Heart left ventricle (tissue), 16 donors: ENCODE results near the gene CDKL5. TPM values are rescaled to one million over a fixed set of nuclear protein-coding genes. Genes with fewer than 3 reads are reported as not detected.
A peak's percentile ranks its signal among the peaks of the same experiment; 100 is the strongest.

ENCODE experiments used
- ATAC-seq, 4 donors: fragments of 200-7000 bp; cut with Tn5 transposase; one replicate each; pipeline ENCODE4 v1.9.1; 2020 to 2022; ENCODE audit warnings: moderate library complexity in 4 of 4, mild to moderate bottlenecking in 3 of 4, moderate number of reproducible peaks in 1 of 4
- DNase-seq, 5 donors: peaks; one replicate each; pipeline ENCODE4 v3.0.0-alpha.2; 2020
- H3K27ac ChIP-seq, 12 donors: fragments of 200-600 bp; sonication (generic) in 4 of 12; one replicate each; pipeline versions ENCODE4 v1.5.0 to v1.8.0; 2016 to 2022; ENCODE audit warnings: mild to moderate bottlenecking in 2 of 12
- H3K27me3 ChIP-seq, 9 donors: fragments of 200-600 bp; sonication (generic) in 2 of 9; one replicate each; pipeline versions ENCODE4 v1.5.1 to v1.8.0; 2016 to 2022; ENCODE audit warnings: mild to moderate bottlenecking in 3 of 9
- H3K36me3 ChIP-seq, 9 donors: fragments of 200-600 bp; sonication (generic) in 2 of 9; one replicate each; pipeline versions ENCODE4 v1.5.0 to v1.8.0; 2018 to 2022; ENCODE audit warnings: mild to moderate bottlenecking in 2 of 9
- H3K4me1 ChIP-seq, 12 donors: fragments of 200-600 bp; sonication (generic) in 4 of 12; one replicate each; pipeline versions ENCODE4 v1.5.0 to v1.8.0; 2016 to 2022; ENCODE audit warnings: mild to moderate bottlenecking in 3 of 12
- H3K4me3 ChIP-seq, 12 donors: fragments of 200-600 bp; sonication (generic) in 4 of 12; one replicate each; pipeline versions ENCODE4 v1.5.0 to v1.8.0; 2017 to 2022; ENCODE audit warnings: mild to moderate bottlenecking in 9 of 12, moderate library complexity in 4 of 12
- H3K9me3 ChIP-seq, 12 donors: fragments of 200-600 bp; sonication (generic) in 4 of 12; one replicate each; pipeline versions ENCODE4 v1.5.0 to v1.8.0; 2016 to 2022; ENCODE audit warnings: mild to moderate bottlenecking in 1 of 12
- POLR2A ChIP-seq, 2 donors: fragments of 450-650 bp; IDR thresholded peaks; one replicate each; pipeline ENCODE4 v1.6.1; 2017; ENCODE audit warnings: antibody characterized with exemption in 2 of 2, mild to moderate bottlenecking in 2 of 2, moderate library complexity in 2 of 2
- WGBS, 4 donors: extraction: QIAGEN DNeasy Blood & Tissue Kit in 2 of 4; methylation state at CpG; one replicate each; pipeline versions ENCODE4 v1.1.5 to v1.1.7; 2013 to 2018; 5-methylcytosine and 5-hydroxymethylcytosine counted together
- intact Hi-C, 10 donors: fragments of 100-400 bp; cut with DNase I; formaldehyde crosslinking; loops; one replicate each; pipeline versions ENCODE4 v1.11.1 to v1.14.2; 2022
- polyA plus RNA-seq, 2 donors: library from polyadenylated mRNA; stranded (reverse); fragments of 200-250 nt; gene quantifications; one replicate each; pipeline ENCODE4 v1.2.3, GENCODE V29; 2013
- total RNA-seq, 9 donors: library from RNA; depleted of rRNA in 2 of 9; stranded (reverse); fragments of >200 nt in 2 of 9; fragmentation: NEBNext Ultra II Directional in 3 of 9; extraction: Animal tissue kit (Norgen Biotek cat#: 25700) in 3 of 9; gene quantifications; one replicate each; pipeline versions ENCODE4 v1.1.0 to v1.2.4, GENCODE V29; 2016 to 2023
- TF ChIP-seq, protein P1 (sequence below), 12 donors: fragments of 200-600 bp; sonication (generic) in 4 of 12; IDR thresholded peaks; one replicate each; pipeline versions ENCODE4 v1.5.0 to v1.8.0; 2018 to 2022; ENCODE audit warnings: antibody characterized with exemption in 12 of 12, mild to moderate bottlenecking in 5 of 12
- donor health status: ischemic (EF 13 %, LVEDD 7.1; RV severe dilation, severe dysfunction).
- donor health status: healthy with polysubstance abuse.
- donor health status: DM: no; HTN: yes; CAD: no.
- donor health status: DM: no; HTN: no; CAD: no.
- donor health status: ischemic (EF 25% LVEDD 6.9; RV normal size, moderate dysfunction).
- donor health status: ischemic (EF 25% LVEDD 5.7; RV mildly dilated, moderate dysfunction).
- donor health status: healthy.
- donor health status: DM: yes; HTN: yes; CAD: no.
- donor health status: ischemic (EF 35%, LVEDD 5.7; RV mildly dilated, moderate dysfunction).
- donor health status: nonischemic (EF 11% LVEDD 7.7; RV severe dilation, severe dysfunction).
- donor health status: DM: yes; HTN: yes; CAD: no.
- donor health status: PGD.
- donor health status: ischemic (EF 29% LVEDD 5.4; RV normal size, mild dysfunction).
- donor health status: nonischemic (EF 23%, LVEDD 6.1; RV moderate dilation, normal function).

The CDKL5 gene
- total and polyA plus RNA-seq, 11 donors: 3.0 to 12.5 (median 9.3) TPM

DNA sequence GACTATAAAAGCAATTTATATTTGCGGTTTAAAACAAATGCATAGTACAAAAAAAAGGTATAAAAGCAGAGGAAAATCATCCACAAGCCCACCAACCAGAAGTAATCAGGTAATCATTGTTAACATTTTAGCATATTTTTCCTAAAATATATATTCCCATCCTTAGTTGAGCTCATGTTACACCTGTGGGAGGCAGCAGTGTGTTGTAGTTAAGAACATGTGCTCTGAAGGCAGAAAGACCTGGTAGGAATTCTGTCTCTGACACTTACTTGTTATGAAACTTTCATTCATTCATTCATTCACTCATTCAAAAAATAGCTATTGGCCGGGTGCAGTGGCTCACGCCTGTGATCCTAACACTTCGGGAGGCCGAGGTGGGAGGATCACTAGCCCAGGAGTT, 15.4 kb upstream of the CDKL5 start:
- no peaks in the 10 kb centered on the region for H3K27me3 ChIP-seq
- no peaks in the 10 kb centered on the region for H3K36me3 ChIP-seq
- intact Hi-C loops: loop anchor here in 6 of 10 donors (2.0 to 5.0 kb wide), 3 partner anchors 487 to 492 kb away; no protein-coding TSS in a partner anchor
- DNase-seq (no peak), ATAC-seq (peak in 2 of 4 donors; percentile 53 to 61)
- WGBS, 4 donors: 82 to 86% (median 85%) methylated on average over 5 of the region's 5 CpGs
- TF ChIP-seq, protein P1, sequence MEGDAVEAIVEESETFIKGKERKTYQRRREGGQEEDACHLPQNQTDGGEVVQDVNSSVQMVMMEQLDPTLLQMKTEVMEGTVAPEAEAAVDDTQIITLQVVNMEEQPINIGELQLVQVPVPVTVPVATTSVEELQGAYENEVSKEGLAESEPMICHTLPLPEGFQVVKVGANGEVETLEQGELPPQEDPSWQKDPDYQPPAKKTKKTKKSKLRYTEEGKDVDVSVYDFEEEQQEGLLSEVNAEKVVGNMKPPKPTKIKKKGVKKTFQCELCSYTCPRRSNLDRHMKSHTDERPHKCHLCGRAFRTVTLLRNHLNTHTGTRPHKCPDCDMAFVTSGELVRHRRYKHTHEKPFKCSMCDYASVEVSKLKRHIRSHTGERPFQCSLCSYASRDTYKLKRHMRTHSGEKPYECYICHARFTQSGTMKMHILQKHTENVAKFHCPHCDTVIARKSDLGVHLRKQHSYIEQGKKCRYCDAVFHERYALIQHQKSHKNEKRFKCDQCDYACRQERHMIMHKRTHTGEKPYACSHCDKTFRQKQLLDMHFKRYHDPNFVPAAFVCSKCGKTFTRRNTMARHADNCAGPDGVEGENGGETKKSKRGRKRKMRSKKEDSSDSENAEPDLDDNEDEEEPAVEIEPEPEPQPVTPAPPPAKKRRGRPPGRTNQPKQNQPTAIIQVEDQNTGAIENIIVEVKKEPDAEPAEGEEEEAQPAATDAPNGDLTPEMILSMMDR (IDR thresholded peaks at IDR 0.05): peak in 10 of 12 donors; percentile 8 to 46 (median 30)
- TF ChIP-seq POLR2A (IDR thresholded peaks at IDR 0.05): no peak
- no peaks in the 10 kb centered on the region for H3K9me3 ChIP-seq
- H3K4me3 ChIP-seq: no peak overlapping the region
- H3K4me1 ChIP-seq: no peaks in the 10 kb centered on the region
- H3K27ac ChIP-seq: no peak overlapping the region

DNA sequence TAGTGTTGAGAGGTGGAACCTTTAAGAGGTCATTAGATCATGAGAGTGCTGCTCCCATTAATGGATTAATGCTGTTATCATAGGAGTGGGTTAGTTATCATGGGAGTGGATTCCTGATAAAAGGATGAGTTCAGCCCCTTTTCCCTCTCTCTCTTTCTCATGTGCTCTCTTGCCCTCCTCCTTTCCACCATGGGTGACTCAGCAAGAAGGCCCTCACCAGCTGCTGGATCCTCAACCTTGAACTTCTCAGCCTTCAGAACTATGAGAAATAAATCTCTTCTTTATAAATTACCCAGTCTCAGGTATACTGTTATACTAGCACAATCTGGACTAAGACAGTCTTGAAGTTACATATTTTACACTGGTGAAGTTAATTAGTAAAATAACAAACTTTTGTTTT, 10.0 kb upstream of the CDKL5 start:
- intact Hi-C loops: no loop called here
- DNase-seq: no peak
- H3K4me3 ChIP-seq: no peak overlapping the region

DNA sequence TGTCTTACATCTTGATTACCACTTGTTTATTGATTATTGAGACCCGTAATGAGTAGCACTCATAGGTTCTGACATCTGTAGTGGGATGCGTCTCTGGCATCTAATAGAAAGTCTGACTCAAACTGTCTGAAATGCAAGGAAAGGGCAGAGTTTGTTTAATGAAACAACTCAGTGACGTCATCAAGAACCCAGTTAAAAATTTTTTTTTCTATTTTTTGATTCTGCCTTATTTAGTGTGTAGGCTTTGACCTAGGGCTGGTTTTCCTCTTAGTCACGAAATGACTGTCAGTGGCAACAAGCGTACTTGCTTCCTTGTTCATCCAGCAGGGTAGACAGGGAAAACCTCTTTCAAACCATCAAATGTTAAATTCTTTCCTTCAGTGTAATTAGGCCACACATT, 3.1 kb upstream of the CDKL5 start:
- Histone ChIP-seq H3K27me3 (peaks cover 0 to 34% (median 0%) of the 10 kb centered on the region in 9 donors), H3K27ac (no peak overlapping the region), H3K4me1 (peaks cover 0 to 7% (median 0%) of the 10 kb centered on the region in 12 donors), H3K4me3 (no peak overlapping the region), H3K9me3 (no peaks in the 10 kb centered on the region), H3K36me3 (no peaks in the 10 kb centered on the region)
- intact Hi-C loops: loop anchor here in 6 of 10 donors (10.0 kb wide), 4 partner anchors 152 to 472 kb away; partner anchors contain the start of gene RS1 (in 4 of the 6)
- ATAC-seq (no peak), DNase-seq (no peak)
- 75 to 93% (median 88%) methylated on average over 5 of the region's 5 CpGs for WGBS, 4 donors
- no peak for TF ChIP-seq POLR2A (IDR thresholded peaks at IDR 0.05)
- TF ChIP-seq, protein P1 (IDR thresholded peaks at IDR 0.05): no peak

More for the DNA sequence above, 10.0 kb upstream of the CDKL5 start:
- no peak overlapping the region for H3K27ac ChIP-seq
- no peaks in the 10 kb centered on the region for H3K27me3 ChIP-seq
- no peak for TF ChIP-seq POLR2A (IDR thresholded peaks at IDR 0.05)
- TF ChIP-seq, protein P1 (IDR thresholded peaks at IDR 0.05): no peak
- no peaks in the 10 kb centered on the region for H3K9me3 ChIP-seq
- no peaks in the 10 kb centered on the region for H3K4me1 ChIP-seq
- no peaks in the 10 kb centered on the region for H3K36me3 ChIP-seq
- no peak for ATAC-seq

DNA sequence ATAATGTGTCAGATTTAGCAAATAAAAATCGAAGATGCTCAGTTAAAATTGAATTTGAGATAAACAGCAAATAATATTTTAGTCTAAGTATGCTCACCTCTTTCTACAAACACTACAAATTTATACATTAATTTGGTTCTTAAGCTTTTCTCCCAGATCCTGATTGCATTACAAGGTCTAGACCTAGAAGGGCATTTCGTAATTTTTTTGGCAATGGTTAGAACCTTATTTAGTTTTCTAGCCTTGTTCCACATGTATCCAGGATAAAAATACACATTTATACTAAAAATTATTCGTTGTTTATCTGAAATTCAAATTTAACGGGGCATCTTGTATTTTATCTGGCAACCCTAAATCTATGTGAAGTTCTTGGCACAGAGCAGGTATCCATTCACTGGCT, 2.5 kb upstream of the CDKL5 start:
- Histone ChIP-seq H3K27me3 (peaks cover 0 to 34% (median 0%) of the 10 kb centered on the region in 9 donors), H3K27ac (no peak overlapping the region), H3K36me3 (no peaks in the 10 kb centered on the region), H3K4me3 (no peak overlapping the region), H3K4me1 (peaks cover 0 to 12% (median 0%) of the 10 kb centered on the region in 12 donors), H3K9me3 (no peaks in the 10 kb centered on the region)
- DNase-seq: no peak
- intact Hi-C loops: loop anchor here in 6 of 10 donors (10.0 kb wide), 4 partner anchors 152 to 472 kb away; partner anchors contain the start of gene RS1 (in 4 of the 6)
- TF ChIP-seq, protein P1 (IDR thresholded peaks at IDR 0.05): no peak
- TF ChIP-seq POLR2A (IDR thresholded peaks at IDR 0.05): no peak
- WGBS, 4 donors: 72 to 93% (median 81%) methylated on average over 4 of the region's 4 CpGs
- no peak for ATAC-seq
